H9 (cell line): Measurements from ENCODE around the gene KIZ. TPM values are rescaled to one million over a fixed set of nuclear protein-coding genes. Genes with fewer than 3 reads are reported as not detected.

Experiments
- DNase-seq: peaks from one replicate; pipeline ENCODE4 v3.0.0-alpha.2; 2017
- H2AFZ ChIP-seq: one replicate; pipeline ENCODE4 v1.6.1; 2013; ENCODE audit warnings: mild to moderate bottlenecking, low read length, control low read depth, moderate library complexity
- H2AK5ac ChIP-seq: 2 replicates; pipeline ENCODE4 v1.6.1; 2013; ENCODE audit warnings: low read length, control low read depth, mixed read lengths; ENCODE audit not compliant: insufficient read length
- H2BK120ac ChIP-seq: one replicate; pipeline ENCODE4 v1.6.1; 2013; ENCODE audit warnings: low read depth, mild to moderate bottlenecking, low read length, control low read depth, inconsistent platforms; ENCODE audit not compliant: poor library complexity, severe bottlenecking
- H2BK12ac ChIP-seq: 2 replicates; pipeline ENCODE4 v1.6.1; 2013; ENCODE audit warnings: low read length, control low read depth, mixed read lengths, low read depth; ENCODE audit not compliant: insufficient read length
- H2BK15ac ChIP-seq: 2 replicates; pipeline ENCODE4 v1.6.1; 2013; ENCODE audit warnings: low read depth, low read length, control low read depth
- H2BK20ac ChIP-seq: one replicate; pipeline ENCODE4 v1.6.1; 2013; ENCODE audit warnings: low read depth, mild to moderate bottlenecking, low read length, control low read depth, inconsistent platforms; ENCODE audit not compliant: poor library complexity, severe bottlenecking
- H2BK5ac ChIP-seq: 2 replicates; pipeline ENCODE4 v1.6.1; 2013; ENCODE audit warnings: low read length, control low read depth, mixed read lengths; ENCODE audit not compliant: insufficient read length
- H3K14ac ChIP-seq: 2 replicates; pipeline ENCODE4 v1.6.1; 2013; ENCODE audit warnings: low read length, control low read depth; ENCODE audit not compliant: insufficient read depth
- H3K18ac ChIP-seq: 2 replicates; pipeline ENCODE4 v1.6.1; 2013; ENCODE audit warnings: low read depth, mild to moderate bottlenecking, mixed read lengths, low read length, control low read depth; ENCODE audit not compliant: insufficient read length
- H3K23ac ChIP-seq: 2 replicates; pipeline ENCODE4 v1.6.1; 2013; ENCODE audit warnings: low read length, control low read depth, mixed read lengths, low read depth; ENCODE audit not compliant: insufficient read length
- H3K23me2 ChIP-seq: 2 replicates; pipeline ENCODE4 v1.6.1; 2013; ENCODE audit warnings: low read depth, mild to moderate bottlenecking, mixed read lengths, low read length, control low read depth; ENCODE audit not compliant: insufficient read length, poor library complexity, severe bottlenecking
- H3K27ac ChIP-seq: 2 replicates; pipeline ENCODE4 v1.5.1; 2013; ENCODE audit warnings: low read length, control low read depth, mixed read lengths, low read depth; ENCODE audit not compliant: insufficient read length
- H3K27me3 ChIP-seq: 2 replicates; pipeline ENCODE4 v1.6.1; 2013; ENCODE audit warnings: low read length, control low read depth, inconsistent platforms; ENCODE audit not compliant: insufficient read depth
- H3K4ac ChIP-seq: 2 replicates; pipeline ENCODE4 v1.6.1; 2013; ENCODE audit warnings: low read depth, mild to moderate bottlenecking, control low read depth, inconsistent platforms, low read length, moderate library complexity
- H3K4me1 ChIP-seq: 2 replicates; pipeline ENCODE4 v1.6.1; 2013; ENCODE audit warnings: low read length, control low read depth, inconsistent platforms; ENCODE audit not compliant: insufficient read depth
- H3K4me2 ChIP-seq: 2 replicates; pipeline ENCODE4 v1.6.1; 2013; ENCODE audit warnings: low read length, control low read depth, mixed read lengths; ENCODE audit not compliant: insufficient read length, insufficient read depth
- H3K56ac ChIP-seq: 2 replicates; pipeline ENCODE4 v1.6.1; 2013; ENCODE audit warnings: low read depth, mild to moderate bottlenecking, mixed read lengths, low read length, control low read depth; ENCODE audit not compliant: insufficient read length
- H3K79me1 ChIP-seq: 2 replicates; pipeline ENCODE4 v1.6.1; 2013; ENCODE audit warnings: low read depth, mild to moderate bottlenecking, moderate library complexity, low read length, control low read depth, inconsistent platforms; ENCODE audit not compliant: insufficient read depth, poor library complexity, severe bottlenecking
- H3K79me2 ChIP-seq: 2 replicates; pipeline ENCODE4 v1.6.1; 2013; ENCODE audit warnings: low read length, control low read depth, inconsistent platforms; ENCODE audit not compliant: insufficient read depth
- H3K9ac ChIP-seq: 2 replicates; pipeline ENCODE4 v1.6.1; 2013; ENCODE audit warnings: low read length, control low read depth, mixed read lengths; ENCODE audit not compliant: insufficient read length; ENCODE audit errors: extremely low read depth
- H3K9me3 ChIP-seq: one replicate; pipeline ENCODE4 v1.6.1; 2013; ENCODE audit warnings: low read depth, low read length, inconsistent platforms; ENCODE audit not compliant: control insufficient read depth
- H3T11ph ChIP-seq: one replicate; pipeline ENCODE4 v1.6.1; 2013; ENCODE audit warnings: mild to moderate bottlenecking, low read length, control low read depth, inconsistent platforms
- H4K20me1 ChIP-seq: one replicate; pipeline ENCODE4 v1.6.1; 2013; ENCODE audit not compliant: control insufficient read depth, insufficient read length, insufficient read depth
- H4K5ac ChIP-seq: 2 replicates; pipeline ENCODE4 v1.6.1; 2013; ENCODE audit warnings: low read depth, mild to moderate bottlenecking, mixed read lengths, low read length, control low read depth; ENCODE audit not compliant: insufficient read length
- H4K8ac ChIP-seq: replicated peaks from 2 replicates; pipeline ENCODE4 v1.6.1; 2013; ENCODE audit warnings: low read length, control low read depth, mixed read lengths, low read depth; ENCODE audit not compliant: insufficient read length
- H4K91ac ChIP-seq: 2 replicates; pipeline ENCODE4 v1.6.1; 2013; ENCODE audit warnings: low read depth, mild to moderate bottlenecking, moderate library complexity, mixed read lengths, low read length, control low read depth; ENCODE audit not compliant: insufficient read length
- H3K27ac Mint-ChIP-seq, 3 experiments: 2 replicates in 2 of 3; 3 replicates in 1 of 3; pipeline ENCODE4 v1.8.0; 2020 to 2021; ENCODE audit warnings: mixed read lengths in 3 of 3, mild to moderate bottlenecking in 1 of 3, moderate library complexity in 1 of 3
- H3K27me3 Mint-ChIP-seq: 2 replicates; pipeline ENCODE4 v1.8.0; 2021; ENCODE audit warnings: low read depth, mild to moderate bottlenecking, moderate library complexity, mixed read lengths
- H3K36me3 Mint-ChIP-seq, 3 experiments: 2 replicates in 2 of 3; 3 replicates in 1 of 3; pipeline ENCODE4 v1.8.0; 2020 to 2021; ENCODE audit warnings: low read depth in 3 of 3, mixed read lengths in 3 of 3; ENCODE audit not compliant: insufficient read depth in 1 of 3
- H3K4me1 Mint-ChIP-seq, 2 experiments: 2 replicates each; pipeline ENCODE4 v1.8.0; 2020; ENCODE audit warnings: mixed read lengths in 2 of 2
- H3K4me3 Mint-ChIP-seq, 2 experiments: 2 replicates in 1 of 2; 3 replicates in 1 of 2; pipeline ENCODE4 v1.8.0; 2020 to 2021; ENCODE audit warnings: mild to moderate bottlenecking in 2 of 2, mixed read lengths in 2 of 2, moderate library complexity in 1 of 2
- H3K9me3 Mint-ChIP-seq, 2 experiments: 2 replicates in 1 of 2; 3 replicates in 1 of 2; pipeline ENCODE4 v1.8.0; 2020; ENCODE audit warnings: mild to moderate bottlenecking in 2 of 2, mixed read lengths in 2 of 2, moderate library complexity in 1 of 2
- WGBS: extraction: QIAGEN DNeasy Blood & Tissue Kit; methylation state at CpG from one replicate; pipeline ENCODE4 v1.1.7; 2013; ENCODE audit warnings: missing lambda C conversion rate, low lambda C conversion rate, mixed read lengths; ENCODE audit not compliant: insufficient read length; ENCODE audit errors: extremely low coverage; 5-methylcytosine and 5-hydroxymethylcytosine counted together
- total RNA-seq: library from RNA; stranded (reverse); gene quantifications from 2 replicates; pipeline ENCODE4 v1.2.1, GENCODE V29; 2021
- TF ChIP-seq, protein P1 (sequence below): fragments of 200-600 bp; sonication (generic); conservative IDR thresholded peaks from 3 replicates; pipeline ENCODE4 v1.8.0; 2021; ENCODE audit warnings: antibody characterized with exemption, mild to moderate bottlenecking

KIZ gene
- total RNA-seq, 1 experiment from 2014 or later: 29.3 TPM

- Histone ChIP-seq H4K20me1 (no peaks in the 10 kb centered on the region), H3K23me2 (no peaks in the 10 kb centered on the region), H3K18ac (no peak overlapping the region), H3K4me1 (no peaks in the 10 kb centered on the region; the same call in 1 of the 2 replicates), H2BK20ac (no peak overlapping the region), H3K79me2 (no peaks in the 10 kb centered on the region), H2AK5ac (no peak overlapping the region), H3K79me1 (no peaks in the 10 kb centered on the region), H3K27ac (no peak overlapping the region), H2AFZ (no peak overlapping the region), H4K91ac (no peak overlapping the region), H3K56ac (no peak overlapping the region), H2BK15ac (no peak overlapping the region), H3K9ac (no peak overlapping the region), H3T11ph (no peak overlapping the region), H4K8ac (no peak overlapping the region), H3K9me3 (no peaks in the 10 kb centered on the region), H4K5ac (no peak overlapping the region), H3K14ac (no peak overlapping the region), H3K23ac (no peak overlapping the region), H3K27me3 (no peaks in the 10 kb centered on the region), H2BK120ac (no peak overlapping the region), H2BK12ac (no peak overlapping the region), H2BK5ac (no peak overlapping the region), H3K4ac (no peak overlapping the region), H3K4me2 (no peak overlapping the region)
- TF ChIP-seq, protein P1, sequence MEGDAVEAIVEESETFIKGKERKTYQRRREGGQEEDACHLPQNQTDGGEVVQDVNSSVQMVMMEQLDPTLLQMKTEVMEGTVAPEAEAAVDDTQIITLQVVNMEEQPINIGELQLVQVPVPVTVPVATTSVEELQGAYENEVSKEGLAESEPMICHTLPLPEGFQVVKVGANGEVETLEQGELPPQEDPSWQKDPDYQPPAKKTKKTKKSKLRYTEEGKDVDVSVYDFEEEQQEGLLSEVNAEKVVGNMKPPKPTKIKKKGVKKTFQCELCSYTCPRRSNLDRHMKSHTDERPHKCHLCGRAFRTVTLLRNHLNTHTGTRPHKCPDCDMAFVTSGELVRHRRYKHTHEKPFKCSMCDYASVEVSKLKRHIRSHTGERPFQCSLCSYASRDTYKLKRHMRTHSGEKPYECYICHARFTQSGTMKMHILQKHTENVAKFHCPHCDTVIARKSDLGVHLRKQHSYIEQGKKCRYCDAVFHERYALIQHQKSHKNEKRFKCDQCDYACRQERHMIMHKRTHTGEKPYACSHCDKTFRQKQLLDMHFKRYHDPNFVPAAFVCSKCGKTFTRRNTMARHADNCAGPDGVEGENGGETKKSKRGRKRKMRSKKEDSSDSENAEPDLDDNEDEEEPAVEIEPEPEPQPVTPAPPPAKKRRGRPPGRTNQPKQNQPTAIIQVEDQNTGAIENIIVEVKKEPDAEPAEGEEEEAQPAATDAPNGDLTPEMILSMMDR: no peak
- H3K4me1 Mint-ChIP-seq: peaks cover 47 to 54% of the 10 kb centered on the region in 2 experiments
- no peak for DNase-seq
- H3K4me3 Mint-ChIP-seq: no peak overlapping the region
- peaks cover 0 to 28% (median 27%) of the 10 kb centered on the region in 3 experiments; a peak in 5 of 7 replicates for H3K36me3 Mint-ChIP-seq
- H3K27ac Mint-ChIP-seq: no peak overlapping the region
- no peaks in the 10 kb centered on the region for H3K27me3 Mint-ChIP-seq
- H3K9me3 Mint-ChIP-seq: no peaks in the 10 kb centered on the region
- no CpG with 5 or more reads among the region's 3 CpGs for WGBS
These were observed 104.3 kb downstream of the KIZ start for GRCh38 chr20:21230220-21230619.
